ENCODE measurements around the gene GPR61. TPM values are rescaled to one million over a fixed set of nuclear protein-coding genes. Genes with fewer than 3 reads are reported as not detected.

Gene GPR61
- total and polyA plus RNA-seq, 9 of the 15 experiments (the other 6 are each of a cell fraction or from before 2014, with no cell fraction given), result 0.04 to 1.1 (median 0.25) TPM; not detected in 4

DNA sequence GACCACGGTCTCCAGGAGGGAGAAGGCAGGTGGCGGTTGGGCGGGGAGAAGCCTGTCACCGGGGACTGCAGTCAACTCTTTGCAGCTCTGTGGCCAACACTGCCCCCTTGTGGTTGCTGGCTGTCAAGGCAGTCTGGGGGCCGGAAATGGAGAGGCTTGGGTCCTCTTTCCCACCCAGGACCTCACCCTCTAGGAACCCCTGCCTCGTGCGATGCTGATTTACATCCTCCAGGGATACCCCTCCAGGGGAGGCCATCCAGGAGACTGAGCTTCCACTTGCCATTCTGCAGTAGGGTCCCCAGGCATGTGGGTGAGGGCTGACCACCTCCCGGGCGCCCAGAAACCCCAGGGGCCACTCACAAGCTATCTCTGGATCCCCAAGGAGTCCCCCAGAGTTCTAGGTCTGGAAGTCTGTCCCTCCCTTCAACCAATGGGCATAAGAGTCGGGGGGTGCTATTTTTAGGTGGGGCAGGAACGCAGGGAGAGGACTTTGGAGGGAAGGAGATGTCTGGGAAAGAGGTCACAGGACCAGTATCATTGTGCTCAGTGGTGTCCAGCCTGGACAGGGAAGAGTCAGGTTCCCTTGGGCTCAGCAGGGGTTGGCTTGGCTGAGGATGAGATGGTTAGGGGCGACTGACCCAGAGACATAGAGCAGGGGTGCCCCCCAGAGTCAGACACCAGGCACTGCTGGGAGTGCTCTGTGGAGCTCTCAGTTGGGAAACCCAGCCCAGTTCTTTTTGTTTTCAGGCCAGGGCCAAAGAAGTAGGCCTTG lies 7.1 kb upstream of the GPR61 start (continued):
- TF ChIP-seq, protein P1, sequence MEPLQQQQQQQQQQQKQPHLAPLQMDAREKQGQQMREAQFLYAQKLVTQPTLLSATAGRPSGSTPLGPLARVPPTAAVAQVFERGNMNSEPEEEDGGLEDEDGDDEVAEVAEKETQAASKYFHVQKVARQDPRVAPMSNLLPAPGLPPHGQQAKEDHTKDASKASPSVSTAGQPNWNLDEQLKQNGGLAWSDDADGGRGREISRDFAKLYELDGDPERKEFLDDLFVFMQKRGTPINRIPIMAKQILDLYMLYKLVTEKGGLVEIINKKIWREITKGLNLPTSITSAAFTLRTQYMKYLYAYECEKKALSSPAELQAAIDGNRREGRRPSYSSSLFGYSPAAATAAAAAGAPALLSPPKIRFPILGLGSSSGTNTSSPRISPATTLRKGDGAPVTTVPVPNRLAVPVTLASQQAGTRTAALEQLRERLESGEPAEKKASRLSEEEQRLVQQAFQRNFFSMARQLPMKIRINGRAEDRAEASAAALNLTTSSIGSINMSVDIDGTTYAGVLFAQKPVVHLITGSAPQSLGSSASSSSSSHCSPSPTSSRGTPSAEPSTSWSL (CRISPR knock-in tag; IDR thresholded peaks at IDR 0.05; ENCODE audit: borderline replicate concordance), result no peak
- TF ChIP-seq CBX3 (IDR thresholded peaks at IDR 0.05; ENCODE audit: borderline replicate concordance in 1 of 2, low read length in 2 of 2) (no peak), SMARCA4 (IDR thresholded peaks at IDR 0.05) (0 out of 2 replicates have a peak, but pooled peaks have one; percentile 38), SMARCE1 (IDR thresholded peaks at IDR 0.05) (no peak), MCM2 (IDR thresholded peaks at IDR 0.05; ENCODE audit: low read depth) (no peak), CHD1 (IDR thresholded peaks at IDR 0.05; ENCODE audit: low read length) (no peak), HNRNPUL1 (IDR thresholded peaks at IDR 0.05; ENCODE audit: low read length) (no peak), SFPQ (IDR thresholded peaks at IDR 0.05; ENCODE audit: low read depth, low read length) (no peak), FOXK2 (conservative IDR thresholded peaks at IDR 0.05 in 1 of 2, IDR thresholded peaks at IDR 0.05 in 1 of 2; ENCODE audit: low read depth in 2 of 2) (no peak), CCAR2 (IDR thresholded peaks at IDR 0.05; ENCODE audit: low read depth, low read length) (no peak), ETS1 (conservative IDR thresholded peaks at IDR 0.05; ENCODE audit: control insufficient read depth, low read depth, low read length) (peak; percentile 45; the same call in 1 of the 2 replicates), KLF10 (CRISPR knock-in tag; IDR thresholded peaks at IDR 0.05) (0 out of 2 replicates have a peak, but pooled peaks have one; percentile 55), HBP1 (CRISPR knock-in tag; IDR thresholded peaks at IDR 0.05) (no peak), FOXM1 (IDR thresholded peaks at IDR 0.05; ENCODE audit: low read depth) (no peak), FOXM1 (CRISPR knock-in tag; IDR thresholded peaks at IDR 0.05; ENCODE audit: low read depth) (no peak), ZNF766 (CRISPR knock-in tag; conservative IDR thresholded peaks at IDR 0.05) (no peak), GATAD2A (IDR thresholded peaks at IDR 0.05) (no peak), KLF16 (IDR thresholded peaks at IDR 0.05) (no peak), SMARCB1 (IDR thresholded peaks at IDR 0.05; ENCODE audit: insufficient read length, low read depth) (no peak), BRF2 (IDR thresholded peaks at IDR 0.05; ENCODE audit: borderline replicate concordance, insufficient read depth, insufficient read length) (no peak), ZNF589 (CRISPR knock-in tag; IDR thresholded peaks at IDR 0.05; ENCODE audit: low read depth) (no peak)

Measured in K562 (cell line).